HG03025 (cell line): ENCODE results near the gene PLK3.
"Not testable (repeated sequence)": the region's sequence is repeated elsewhere in the genome, so short reads cannot be mapped to it uniquely, and the experiment has no call there.

Experiments
- ATAC-seq: cut with Tn5 transposase; IDR thresholded peaks from one replicate; pipeline ENCODE4 v1.9.1; 2021; ENCODE audit warnings: mild to moderate bottlenecking, moderate library complexity; ENCODE audit not compliant: unreplicated experiment, low FRiP score

PLK3 gene

DNA sequence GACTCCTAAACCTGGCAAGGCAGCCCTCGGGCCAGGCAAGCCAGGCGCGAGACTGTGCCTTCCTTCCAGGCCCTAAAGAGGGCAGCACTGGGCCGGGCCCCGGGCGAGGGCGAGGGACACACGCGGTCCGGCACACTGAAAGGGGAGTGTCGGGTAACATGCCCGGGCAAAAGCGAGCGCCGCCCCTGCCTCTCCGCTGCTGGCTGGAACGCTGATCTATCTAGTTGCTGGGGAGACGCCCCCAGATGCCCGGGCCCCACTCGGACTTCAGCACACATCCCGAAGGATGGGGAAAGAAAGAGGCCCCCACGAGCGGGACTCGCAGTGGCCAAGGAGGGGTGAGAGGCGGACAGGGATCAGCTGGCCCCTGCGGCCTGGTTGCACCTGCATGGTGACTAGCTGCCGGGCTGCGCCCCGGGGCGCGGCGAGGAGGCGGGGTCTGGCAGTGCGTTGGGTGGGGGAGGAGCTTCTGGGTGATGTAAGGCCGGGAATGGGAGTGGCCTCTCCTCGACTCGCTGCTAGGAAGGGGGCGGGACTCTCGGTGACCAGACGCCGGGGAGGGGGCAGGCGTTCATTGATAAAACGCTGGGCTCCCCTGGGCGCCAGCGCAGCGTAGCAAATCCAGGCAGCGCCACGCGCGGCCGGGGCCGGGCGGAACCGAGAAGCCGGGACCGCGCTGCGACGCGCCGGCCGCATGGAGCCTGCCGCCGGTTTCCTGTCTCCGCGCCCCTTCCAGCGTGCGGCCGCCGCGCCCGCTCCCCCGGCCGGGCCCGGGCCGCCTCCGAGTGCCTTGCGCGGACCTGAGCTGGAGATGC is at the start of gene PLK3:
Gene PLK3, plus strand, starts transcription at position 608 of the 815 bp plus-strand sequence. Its CDS starts 87 bp downstream, at position 695.
- peak; percentile 76 for ATAC-seq

DNA sequence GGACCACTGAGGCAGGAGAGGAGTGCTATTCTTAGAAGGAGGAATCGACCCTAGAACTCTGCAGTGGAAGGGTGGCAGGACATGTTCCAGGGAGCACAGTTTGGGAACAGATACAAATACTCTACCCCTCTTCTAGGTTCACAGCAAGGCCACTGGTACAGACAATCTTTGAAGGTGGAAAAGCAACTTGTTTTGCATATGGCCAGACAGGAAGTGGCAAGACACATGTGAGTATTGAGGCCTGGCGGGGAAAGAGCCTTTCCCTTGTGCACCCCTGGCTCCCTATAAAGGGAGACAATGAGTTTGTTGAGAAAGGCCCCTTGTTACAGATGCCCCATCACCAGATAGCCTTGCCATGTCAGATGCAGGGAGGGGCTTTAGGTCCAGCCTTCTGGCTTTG is 42.8 kb upstream of the PLK3 start:
- ATAC-seq = no peak

- ATAC-seq = no peak
These were observed 41.1 kb upstream of the PLK3 start for GRCh38 chr1:44759077-44759476.

- ATAC-seq = no peak
These were observed 39.3 kb upstream of the PLK3 start for GRCh38 chr1:44760876-44761275.

- not testable (repeated sequence) for ATAC-seq
These were observed 33.8 kb upstream of the PLK3 start for GRCh38 chr1:44766421-44766820.

DNA sequence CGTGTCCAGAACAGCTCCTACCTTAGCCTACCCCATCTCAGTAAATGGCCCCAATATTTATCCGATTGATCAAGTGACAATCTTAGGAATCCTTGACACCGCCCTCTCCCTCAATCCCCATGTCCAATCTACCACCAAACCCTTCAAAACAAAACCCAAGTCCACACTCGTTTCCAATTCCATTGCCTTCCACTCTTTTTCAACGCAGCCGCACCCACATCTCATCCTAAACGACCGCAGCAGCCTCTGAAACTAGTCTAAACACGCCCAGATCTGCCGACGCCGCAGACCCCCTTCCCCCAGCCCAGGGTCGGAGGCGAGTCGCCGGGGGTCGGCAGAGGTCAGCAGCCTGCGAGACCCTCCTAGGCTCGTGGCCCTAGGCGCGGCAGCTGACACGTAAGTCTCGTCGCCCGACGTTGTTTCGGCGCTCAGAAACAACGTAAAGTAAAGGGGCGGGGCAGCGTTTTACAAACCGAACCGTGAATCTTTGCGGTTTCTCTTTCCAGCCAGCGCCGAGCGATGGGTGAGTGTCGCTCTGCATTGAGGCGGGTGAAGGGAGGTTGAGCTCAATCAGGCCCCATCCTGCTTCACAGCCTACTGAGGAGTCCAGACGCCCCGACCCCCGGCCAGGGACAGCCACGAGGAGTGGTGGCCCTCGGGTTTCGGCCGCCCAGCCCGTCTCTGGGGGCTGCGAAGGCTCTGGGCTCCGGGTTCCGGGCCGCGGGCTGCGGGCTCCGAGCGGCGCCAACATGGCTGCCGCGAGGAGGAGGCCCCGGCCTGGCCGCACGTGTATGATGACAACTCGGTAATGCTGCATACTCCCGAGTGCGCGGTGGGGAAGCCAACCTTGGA is 24.9 kb upstream of the PLK3 start, which contains the start of gene RPS8:
Gene RPS8, plus strand, starts transcription at position 463 of the 852 bp plus-strand sequence. Its CDS starts 57 bp downstream, at position 520.
- ATAC-seq = peak; percentile 72

DNA sequence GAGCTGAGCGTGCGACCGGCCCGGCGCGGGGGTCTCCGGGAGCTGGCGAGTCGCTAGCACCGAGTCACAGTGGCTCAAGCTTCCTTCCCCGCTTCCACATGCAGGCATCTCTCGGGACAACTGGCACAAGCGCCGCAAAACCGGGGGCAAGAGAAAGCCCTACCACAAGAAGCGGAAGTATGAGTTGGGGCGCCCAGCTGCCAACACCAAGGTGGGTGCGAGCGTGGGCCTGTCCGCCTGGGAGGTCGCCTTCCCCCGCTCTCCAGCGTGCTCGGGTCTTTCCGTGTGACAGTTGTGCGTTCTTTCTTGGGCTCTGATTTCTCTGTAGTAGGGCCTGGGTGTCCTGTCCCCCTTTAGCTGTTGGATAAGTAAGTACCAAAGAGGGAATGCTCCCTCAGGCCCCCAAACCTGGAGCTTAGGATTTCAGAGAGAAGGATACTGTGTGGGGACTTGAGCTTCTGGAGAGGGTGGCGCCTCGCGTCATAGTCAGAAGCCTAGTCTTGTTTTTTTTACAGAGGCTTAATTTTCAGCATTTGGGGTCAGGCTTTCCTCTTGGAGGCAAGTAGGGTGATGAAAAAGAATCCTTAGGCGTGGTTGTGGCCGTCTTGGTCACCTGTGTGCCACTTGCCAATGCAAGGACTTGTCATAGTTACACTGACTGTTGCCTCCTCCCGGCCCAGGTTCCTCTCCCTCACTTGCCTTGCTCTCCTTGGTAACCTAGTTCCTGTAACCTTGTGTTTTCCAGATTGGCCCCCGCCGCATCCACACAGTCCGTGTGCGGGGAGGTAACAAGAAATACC is 24.0 kb upstream of the PLK3 start:
- ATAC-seq = no peak

GRCh38 chr1:44776730-44777068 is 23.5 kb upstream of the PLK3 start:
- no peak for ATAC-seq

DNA sequence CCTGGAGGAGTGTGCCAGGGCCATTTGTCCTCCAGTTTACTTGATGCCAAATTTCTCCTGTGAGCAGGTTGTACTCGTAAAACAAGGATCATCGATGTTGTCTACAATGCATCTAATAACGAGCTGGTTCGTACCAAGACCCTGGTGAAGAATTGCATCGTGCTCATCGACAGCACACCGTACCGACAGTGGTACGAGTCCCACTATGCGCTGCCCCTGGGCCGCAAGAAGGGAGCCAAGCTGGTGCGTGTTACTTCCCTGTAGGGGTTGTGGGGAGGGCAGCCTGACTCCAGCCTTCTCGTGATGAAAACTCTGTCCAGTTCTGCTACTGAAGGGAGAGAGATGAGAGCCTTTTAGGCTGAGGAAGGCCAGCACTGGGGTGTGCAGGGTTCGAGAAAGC is 22.6 kb upstream of the PLK3 start:
- ATAC-seq = no peak

DNA sequence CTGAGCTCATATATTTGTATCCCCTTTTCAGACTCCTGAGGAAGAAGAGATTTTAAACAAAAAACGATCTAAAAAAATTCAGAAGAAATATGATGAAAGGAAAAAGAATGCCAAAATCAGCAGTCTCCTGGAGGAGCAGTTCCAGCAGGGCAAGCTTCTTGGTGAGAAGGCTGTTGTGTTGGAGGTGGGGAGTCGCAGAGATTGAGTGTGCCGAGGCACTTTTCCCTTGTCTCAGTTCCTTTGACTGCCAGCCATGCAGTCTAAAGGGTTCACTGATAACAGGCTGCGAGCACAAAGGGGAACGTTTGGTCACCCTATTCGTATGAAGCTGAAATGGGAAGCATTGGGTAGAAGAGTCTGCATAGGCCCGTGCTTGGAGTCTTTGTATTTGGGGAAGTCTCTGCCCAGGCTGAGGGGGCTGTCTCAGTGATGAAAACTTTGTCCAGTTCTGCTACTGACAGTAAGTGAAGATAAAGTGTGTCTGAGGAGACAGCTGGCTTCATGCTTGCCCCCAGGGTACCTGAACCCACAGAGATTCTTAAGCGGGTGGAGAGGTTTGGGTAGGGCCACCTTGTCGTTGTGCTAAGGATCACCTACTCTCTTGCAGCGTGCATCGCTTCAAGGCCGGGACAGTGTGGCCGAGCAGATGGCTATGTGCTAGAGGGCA is 22.1 kb upstream of the PLK3 start:
- no peak for ATAC-seq

GRCh38 chr1:44778705-44779576 is 21.2 kb upstream of the PLK3 start:
- ATAC-seq = no peak

DNA sequence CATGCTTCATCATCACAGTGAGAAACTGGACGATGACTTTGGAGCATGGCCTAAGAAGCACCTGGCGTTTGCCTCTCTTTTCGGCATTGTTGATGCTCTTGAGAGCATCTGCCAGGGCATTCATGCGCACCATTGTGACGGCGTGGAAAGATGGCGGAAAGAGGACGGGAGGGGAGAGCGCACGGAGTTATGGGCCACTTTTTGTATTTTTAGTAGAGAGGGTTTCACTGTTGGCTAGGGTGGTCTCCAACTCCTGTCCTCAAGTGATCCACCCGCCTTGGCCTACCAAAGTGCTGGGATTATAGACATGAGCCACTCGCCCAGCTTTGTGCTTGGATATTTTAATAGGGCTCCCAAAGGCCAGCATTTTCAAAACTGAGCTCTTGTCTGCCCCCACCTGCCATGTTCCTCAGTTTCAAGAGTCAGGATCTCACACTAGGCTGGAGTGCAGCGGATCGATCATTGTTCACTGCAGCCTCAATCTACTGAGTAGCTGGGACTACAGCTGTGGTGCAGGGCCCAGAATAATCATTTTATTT is 19.5 kb upstream of the PLK3 start:
- ATAC-seq = no peak

- ATAC-seq = no peak
These were observed 16.5 kb upstream of the PLK3 start for GRCh38 chr1:44783697-44784093.

GRCh38 chr1:44784094-44785028 is 15.8 kb upstream of the PLK3 start:
- ATAC-seq = no peak

GRCh38 chr1:44785029-44785380 is 15.2 kb upstream of the PLK3 start:
- ATAC-seq = no peak

GRCh38 chr1:44785501-44786137 is 14.6 kb upstream of the PLK3 start:
- no peak for ATAC-seq

DNA sequence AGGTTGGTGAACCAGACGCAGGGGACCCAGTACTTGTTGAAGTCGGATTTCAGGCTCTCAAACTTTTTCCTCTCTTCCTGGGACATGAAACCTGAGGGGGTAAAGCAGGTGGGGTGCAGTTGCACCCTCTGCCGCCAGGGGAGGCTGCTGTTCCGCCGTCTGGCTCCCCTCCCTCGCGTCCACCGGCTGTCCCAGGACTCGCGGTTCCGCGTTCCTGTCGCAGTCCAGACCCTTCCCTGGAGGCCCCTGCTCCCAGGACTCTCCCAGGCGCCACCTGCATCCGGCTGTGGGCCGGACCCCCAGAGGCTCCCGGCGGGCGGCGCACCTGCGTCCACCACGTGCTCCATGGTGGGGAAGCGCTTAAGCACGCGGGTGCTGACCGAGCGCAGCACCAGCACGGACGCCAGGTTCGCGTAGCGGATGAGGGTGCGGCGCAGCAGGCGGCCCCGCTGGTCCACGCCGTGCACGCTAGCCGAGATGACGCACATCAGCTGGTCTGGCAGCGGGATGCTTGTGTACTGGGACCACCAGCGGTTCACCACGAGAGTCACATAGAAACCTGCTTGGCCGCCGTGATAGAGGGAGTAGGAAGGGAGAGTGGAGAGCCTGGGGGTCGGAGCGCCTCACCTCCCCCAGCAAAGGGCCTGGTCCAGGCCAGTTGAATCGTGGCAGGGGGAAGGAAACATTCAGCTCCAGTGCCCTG is 13.9 kb upstream of the PLK3 start:
- ATAC-seq = no peak
